MG63 (cell line): ENCODE measurements around the gene GLP2R. TPM values are rescaled to one million over a fixed set of nuclear protein-coding genes. Genes with fewer than 3 reads are reported as not detected.

Experiments
- DNase-seq: peaks from one replicate; pipeline ENCODE4 v3.0.0-alpha.2; 2020
- H3K27me3 ChIP-seq: fragments of 250-450 bp; sonication (Bioruptor Pico); 2 replicates; pipeline ENCODE4 v1.5.1; 2020; ENCODE audit warnings: mild to moderate bottlenecking, moderate library complexity
- H3K36me3 ChIP-seq: fragments of 250-450 bp; sonication (Bioruptor Pico); 2 replicates; pipeline ENCODE4 v1.5.1; 2020; ENCODE audit warnings: mild to moderate bottlenecking, moderate library complexity
- H3K4me3 ChIP-seq: fragments of 250-450 bp; sonication (Bioruptor Pico); 2 replicates; pipeline ENCODE4 v1.5.1; 2020; ENCODE audit warnings: mild to moderate bottlenecking, moderate library complexity
- H3K9me3 ChIP-seq: fragments of 250-450 bp; sonication (Bioruptor Pico); 2 replicates; pipeline ENCODE4 v1.5.1; 2020; ENCODE audit warnings: mild to moderate bottlenecking, moderate library complexity
- total RNA-seq: library from RNA; depleted of rRNA; stranded (reverse); fragments of >200 nt; shearing (Covaris generic); gene quantifications from 2 replicates; pipeline ENCODE4 v1.2.3, GENCODE V29; 2014; ENCODE audit warnings: low replicate concordance

GLP2R gene
- total RNA-seq, 1 experiment from 2014 or later: 0.03 TPM

- H3K9me3 ChIP-seq: no peaks in the 10 kb centered on the region
- no peak for DNase-seq
- no peaks in the 10 kb centered on the region for H3K27me3 ChIP-seq
- H3K4me3 ChIP-seq: no peak overlapping the region
- H3K36me3 ChIP-seq: no peaks in the 10 kb centered on the region
Observed at GRCh38 chr17:9830711-9831110, 5.0 kb downstream of the GLP2R start.

GRCh38 chr17:9833922-9834321, 8.2 kb downstream of the GLP2R start:
- Histone ChIP-seq H3K27me3 (no peaks in the 10 kb centered on the region), H3K4me3 (no peak overlapping the region), H3K9me3 (no peaks in the 10 kb centered on the region), H3K36me3 (no peaks in the 10 kb centered on the region)
- DNase-seq: no peak

- peak; percentile 52 for DNase-seq
- Histone ChIP-seq H3K4me3 (no peak overlapping the region), H3K36me3 (no peaks in the 10 kb centered on the region)
Observed at GRCh38 chr17:9837551-9838471, 12.1 kb downstream of the GLP2R start.

GRCh38 chr17:9839433-9839832, 13.7 kb downstream of the GLP2R start:
- Histone ChIP-seq H3K4me3 (no peak overlapping the region), H3K36me3 (no peaks in the 10 kb centered on the region), H3K27me3 (no peaks in the 10 kb centered on the region), H3K9me3 (no peaks in the 10 kb centered on the region)
- DNase-seq: peak; percentile 64

More at GRCh38 chr17:9837551-9838471, 12.1 kb downstream of the GLP2R start:
- Histone ChIP-seq H3K9me3 (no peaks in the 10 kb centered on the region), H3K27me3 (no peaks in the 10 kb centered on the region)

GRCh38 chr17:9842057-9842758, 16.5 kb downstream of the GLP2R start:
- Histone ChIP-seq H3K27me3 (no peaks in the 10 kb centered on the region), H3K36me3 (no peaks in the 10 kb centered on the region), H3K4me3 (no peak overlapping the region), H3K9me3 (no peaks in the 10 kb centered on the region)
- peak; percentile 93 for DNase-seq

GRCh38 chr17:9843152-9844010, 17.7 kb downstream of the GLP2R start:
- no peak for DNase-seq
- no peaks in the 10 kb centered on the region for H3K9me3 ChIP-seq
- no peak overlapping the region for H3K4me3 ChIP-seq
- H3K27me3 ChIP-seq: no peaks in the 10 kb centered on the region
- H3K36me3 ChIP-seq: no peaks in the 10 kb centered on the region

GRCh38 chr17:9844153-9844552, 18.4 kb downstream of the GLP2R start:
- Histone ChIP-seq H3K4me3 (no peak overlapping the region), H3K27me3 (no peaks in the 10 kb centered on the region), H3K36me3 (no peaks in the 10 kb centered on the region), H3K9me3 (no peaks in the 10 kb centered on the region)
- DNase-seq: no peak

- no peak overlapping the region for H3K4me3 ChIP-seq
- no peaks in the 10 kb centered on the region for H3K27me3 ChIP-seq
- no peaks in the 10 kb centered on the region for H3K9me3 ChIP-seq
- DNase-seq: peak; percentile 26
- H3K36me3 ChIP-seq: no peaks in the 10 kb centered on the region
Observed at GRCh38 chr17:9845306-9845705, 19.6 kb downstream of the GLP2R start.

- no peaks in the 10 kb centered on the region for H3K9me3 ChIP-seq
- H3K36me3 ChIP-seq: no peaks in the 10 kb centered on the region
- no peak overlapping the region for H3K4me3 ChIP-seq
- DNase-seq: no peak
- H3K27me3 ChIP-seq: no peaks in the 10 kb centered on the region
Observed at GRCh38 chr17:9850151-9850550, 24.4 kb downstream of the GLP2R start.

- no peak for DNase-seq
- no peaks in the 10 kb centered on the region for H3K27me3 ChIP-seq
- no peak overlapping the region for H3K4me3 ChIP-seq
- H3K36me3 ChIP-seq: no peaks in the 10 kb centered on the region
- H3K9me3 ChIP-seq: no peaks in the 10 kb centered on the region
Observed at GRCh38 chr17:9854255-9854654, 28.5 kb downstream of the GLP2R start.

- Histone ChIP-seq H3K4me3 (no peak overlapping the region), H3K9me3 (0 out of 2 replicates have a peak, but pooled peaks cover under 1% of the 10 kb centered on the region), H3K36me3 (no peaks in the 10 kb centered on the region), H3K27me3 (no peaks in the 10 kb centered on the region)
- DNase-seq: no peak
Observed at GRCh38 chr17:9855036-9855435, 29.3 kb downstream of the GLP2R start.

- H3K9me3 ChIP-seq: peaks cover 8% of the 10 kb centered on the region
- no peak for DNase-seq
- H3K36me3 ChIP-seq: no peaks in the 10 kb centered on the region
- H3K27me3 ChIP-seq: no peaks in the 10 kb centered on the region
- H3K4me3 ChIP-seq: no peak overlapping the region
Observed at GRCh38 chr17:9859781-9860180, 34.1 kb downstream of the GLP2R start.

GRCh38 chr17:9860851-9861250, 35.1 kb downstream of the GLP2R start:
- Histone ChIP-seq H3K36me3 (no peaks in the 10 kb centered on the region), H3K9me3 (peaks cover 8% of the 10 kb centered on the region), H3K4me3 (no peak overlapping the region), H3K27me3 (no peaks in the 10 kb centered on the region)
- DNase-seq: no peak

GRCh38 chr17:9862220-9862619, 36.5 kb downstream of the GLP2R start:
- DNase-seq: no peak
- Histone ChIP-seq H3K4me3 (no peak overlapping the region), H3K27me3 (no peaks in the 10 kb centered on the region), H3K9me3 (peaks cover 8% of the 10 kb centered on the region), H3K36me3 (no peaks in the 10 kb centered on the region)

- Histone ChIP-seq H3K4me3 (no peak overlapping the region), H3K27me3 (no peaks in the 10 kb centered on the region), H3K36me3 (no peaks in the 10 kb centered on the region), H3K9me3 (peaks cover 8% of the 10 kb centered on the region)
- DNase-seq: no peak
Observed at GRCh38 chr17:9862949-9863348, 37.2 kb downstream of the GLP2R start.

GRCh38 chr17:9865586-9865985, 39.9 kb downstream of the GLP2R start:
- H3K36me3 ChIP-seq: no peaks in the 10 kb centered on the region
- H3K4me3 ChIP-seq: no peak overlapping the region
- no peak for DNase-seq
- H3K27me3 ChIP-seq: no peaks in the 10 kb centered on the region
- peaks cover 5% of the 10 kb centered on the region for H3K9me3 ChIP-seq

GRCh38 chr17:9868552-9868951, 42.8 kb downstream of the GLP2R start:
- H3K9me3 ChIP-seq: no peaks in the 10 kb centered on the region
- H3K27me3 ChIP-seq: no peaks in the 10 kb centered on the region
- no peak for DNase-seq
- no peaks in the 10 kb centered on the region for H3K36me3 ChIP-seq
- H3K4me3 ChIP-seq: no peak overlapping the region
